K562 (cell line): Measurements from ENCODE around the gene ZNF584. TPM values are rescaled to one million over a fixed set of nuclear protein-coding genes. Genes with fewer than 3 reads are reported as not detected.

Source experiments
- CEBPG ChIP-seq, 3 experiments: fragments of 200-800 bp in 1 of 3; sonication (Bioruptor generic) in 1 of 3; sonication (generic) in 1 of 3; formaldehyde crosslinking in 1 of 3; IDR thresholded peaks in 2 of 3; conservative IDR thresholded peaks in 1 of 3; 2 replicates each; pipeline versions ENCODE4 v1.6.1 to v1.8.0; 2016 to 2022; ENCODE audit warnings: missing compliant biosample characterization in 2 of 3, missing genetic modification characterization in 2 of 3, mild to moderate bottlenecking in 1 of 3, missing genetic modification reagents in 1 of 3
- GABPB1 ChIP-seq: sonication (generic); formaldehyde crosslinking; IDR thresholded peaks from 2 replicates; pipeline ENCODE4 v1.8.0; 2022; ENCODE audit warnings: mild to moderate bottlenecking, missing genetic modification reagents
- HCFC1 ChIP-seq: IDR thresholded peaks from 2 replicates; pipeline ENCODE4 v1.6.1; 2012; ENCODE audit warnings: low read depth, low read length, improper control_type of control experiment
- HMGN3 ChIP-seq: IDR thresholded peaks from 2 replicates; pipeline ENCODE4 v1.6.1; 2011; ENCODE audit warnings: borderline replicate concordance, low read depth, mild to moderate bottlenecking, mixed read lengths, low read length; ENCODE audit not compliant: insufficient read length; ENCODE audit errors: extremely low read depth
- LCOR ChIP-seq: sonication (generic); formaldehyde crosslinking; IDR thresholded peaks from 2 replicates; pipeline ENCODE4 v1.8.0; 2022; ENCODE audit warnings: mild to moderate bottlenecking, missing genetic modification reagents
- MEF2A ChIP-seq: IDR thresholded peaks from 2 replicates; pipeline ENCODE4 v1.6.1; 2011; ENCODE audit warnings: low read depth, mild to moderate bottlenecking, low read length, moderate library complexity; ENCODE audit not compliant: control insufficient read depth
- MIER1 ChIP-seq: fragments of 450-650 bp; IDR thresholded peaks from 2 replicates; pipeline ENCODE4 v1.6.1; 2016; ENCODE audit warnings: antibody characterized with exemption, mild to moderate bottlenecking, low read depth
- OTX1 ChIP-seq: fragments of 450-650 bp; formaldehyde crosslinking; IDR thresholded peaks from 2 replicates; pipeline ENCODE4 v1.4.0; 2022; ENCODE audit warnings: mild to moderate bottlenecking
- POLR2B ChIP-seq: fragments of 450-650 bp; IDR thresholded peaks from 2 replicates; pipeline ENCODE4 v1.6.1; 2018; ENCODE audit warnings: low read depth; ENCODE audit not compliant: partially characterized antibody
- RFX1 ChIP-seq: fragments of 450-650 bp; IDR thresholded peaks from 2 replicates; pipeline ENCODE4 v1.6.1; 2016; ENCODE audit warnings: mild to moderate bottlenecking, moderate library complexity
- RFX5 ChIP-seq: IDR thresholded peaks from 2 replicates; pipeline ENCODE4 v1.6.1; 2011; ENCODE audit warnings: low read depth, mild to moderate bottlenecking, improper control_type of control experiment, low read length
- TEAD1 ChIP-seq, 2 experiments: fragments of 450-650 bp in 1 of 2; sonication (generic) in 1 of 2; formaldehyde crosslinking; IDR thresholded peaks; 2 replicates each; pipeline versions ENCODE4 v1.4.0 to v1.8.0; 2020 to 2022; ENCODE audit warnings: mild to moderate bottlenecking in 2 of 2, missing genetic modification reagents in 1 of 2
- ZNF3 ChIP-seq: fragments of 250-450 bp; sonication (Bioruptor Pico); IDR thresholded peaks from 2 replicates; pipeline ENCODE4 v1.5.0; 2021; ENCODE audit warnings: mild to moderate bottlenecking, moderate library complexity
- ZNF354B ChIP-seq: fragments of 250-450 bp; sonication (Bioruptor Pico); IDR thresholded peaks from 2 replicates; pipeline ENCODE4 v1.4.0; 2020
- ZNF384 ChIP-seq: IDR thresholded peaks from 2 replicates; pipeline ENCODE4 v1.6.1; 2012; ENCODE audit warnings: low read depth, low read length, improper control_type of control experiment
- polyA plus RNA-seq, 8 experiments: library from polyadenylated mRNA; depleted of rRNA in 4 of 8; stranded (reverse) in 5 of 8; unstranded in 3 of 8; fragments of >200 nt; fragmentation: Nextera tagmentation in 2 of 8; fragmentation: Illumina TruSeq in 1 of 8; extraction: Ambion mirVana in 2 of 8; extraction: Trizol in 1 of 8; gene quantifications; 2 replicates each; pipeline versions ENCODE4 v1.2.1 to v1.2.3, GENCODE V29; 2011 to 2014; ENCODE audit warnings: inconsistent platforms in 1 of 8, missing spikeins in 1 of 8
- total RNA-seq, 7 experiments: library from RNA; depleted of rRNA in 6 of 7; stranded (reverse); fragments of >200 nt in 6 of 7; fragmentation: Illumina TruSeq in 2 of 7; extraction: Trizol in 2 of 7; gene quantifications; 2 replicates each; pipeline versions ENCODE4 v1.2.1 to v1.2.3, GENCODE V29; 2011 to 2021; ENCODE audit warnings: low replicate concordance in 1 of 7
- TF ChIP-seq, protein P1 (sequence below): fragments of 450-650 bp; formaldehyde crosslinking; IDR thresholded peaks from 2 replicates; pipeline ENCODE4 v1.4.0; 2022; ENCODE audit warnings: mild to moderate bottlenecking, moderate library complexity
- TF ChIP-seq, protein P2 (sequence below): fragments of 250-450 bp; sonication (Bioruptor Pico); IDR thresholded peaks from 2 replicates; pipeline ENCODE4 v1.8.0; 2021; ENCODE audit warnings: borderline replicate concordance, mild to moderate bottlenecking, moderate library complexity; ENCODE audit not compliant: poor library complexity, severe bottlenecking
- TF ChIP-seq, protein P3 (sequence below): fragments of 250-450 bp; sonication (Bioruptor Pico); IDR thresholded peaks from 2 replicates; pipeline ENCODE4 v1.8.0; 2022; ENCODE audit warnings: moderate library complexity, mild to moderate bottlenecking, inconsistent platforms
- TF ChIP-seq, protein P4 (sequence below): fragments of 450-650 bp; IDR thresholded peaks from 2 replicates; pipeline ENCODE4 v1.7.0; 2016; ENCODE audit warnings: borderline replicate concordance
- TF ChIP-seq, protein P5 (sequence below): fragments of 450-650 bp; formaldehyde crosslinking; IDR thresholded peaks from 2 replicates; pipeline ENCODE4 v1.4.0; 2022; ENCODE audit warnings: missing genetic modification characterization

The ZNF584 gene
- total and polyA plus RNA-seq, 9 of the 15 experiments (the other 6 are each of a cell fraction or from before 2014, with no cell fraction given): 5.8 to 43.4 (median 24.6) TPM

DNA sequence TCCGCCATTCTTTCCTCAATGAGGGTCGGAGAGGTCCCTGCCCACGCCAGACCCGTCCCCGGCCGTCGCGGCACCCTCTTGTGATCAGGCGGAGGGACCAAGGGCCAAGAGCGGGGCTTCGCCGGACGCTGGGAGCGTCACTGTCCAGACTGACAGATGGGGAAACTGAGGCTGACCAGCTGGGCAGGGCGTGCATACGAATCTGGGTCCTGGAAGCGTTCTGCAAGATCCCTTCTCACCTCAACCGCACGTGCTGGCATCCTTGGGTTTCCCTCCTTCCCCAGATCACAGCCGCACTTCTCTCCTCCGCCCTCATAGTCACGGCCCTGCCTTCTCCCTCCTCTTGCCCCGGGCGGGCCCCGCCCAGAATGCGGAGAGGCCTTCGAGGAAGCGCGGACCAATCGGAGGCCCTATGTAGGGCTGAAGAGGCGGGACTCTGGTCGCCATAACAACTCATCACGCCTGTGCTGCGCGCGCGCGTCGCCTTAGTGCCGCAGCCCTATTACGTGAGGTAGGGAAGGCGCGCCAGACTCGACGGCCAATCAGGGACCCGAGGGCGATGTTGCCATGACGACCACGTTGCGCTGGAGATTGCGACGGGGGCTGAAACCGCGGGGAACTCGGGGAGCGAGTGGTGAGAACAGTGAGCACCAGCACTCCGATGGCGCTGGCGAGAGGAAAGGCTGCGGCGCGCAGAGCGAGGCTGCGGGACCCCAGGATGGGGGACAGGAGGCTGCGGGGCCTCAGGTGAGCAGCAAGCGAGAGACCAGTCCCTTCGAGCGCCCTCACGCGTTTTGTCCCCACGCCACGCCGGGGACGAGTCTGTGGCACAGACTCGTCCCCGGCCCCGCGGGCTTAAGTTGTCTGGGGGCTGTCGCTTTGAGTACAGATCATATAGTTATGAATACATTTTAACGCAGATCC is 7.3 kb upstream of the ZNF584 start (continued):
- TF ChIP-seq, protein P1, sequence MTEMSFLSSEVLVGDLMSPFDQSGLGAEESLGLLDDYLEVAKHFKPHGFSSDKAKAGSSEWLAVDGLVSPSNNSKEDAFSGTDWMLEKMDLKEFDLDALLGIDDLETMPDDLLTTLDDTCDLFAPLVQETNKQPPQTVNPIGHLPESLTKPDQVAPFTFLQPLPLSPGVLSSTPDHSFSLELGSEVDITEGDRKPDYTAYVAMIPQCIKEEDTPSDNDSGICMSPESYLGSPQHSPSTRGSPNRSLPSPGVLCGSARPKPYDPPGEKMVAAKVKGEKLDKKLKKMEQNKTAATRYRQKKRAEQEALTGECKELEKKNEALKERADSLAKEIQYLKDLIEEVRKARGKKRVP: 0 out of 2 replicates have a peak, but pooled peaks have one; percentile 12
- peak; percentile 96 for TF ChIP-seq RFX5
- TF ChIP-seq, protein P2, sequence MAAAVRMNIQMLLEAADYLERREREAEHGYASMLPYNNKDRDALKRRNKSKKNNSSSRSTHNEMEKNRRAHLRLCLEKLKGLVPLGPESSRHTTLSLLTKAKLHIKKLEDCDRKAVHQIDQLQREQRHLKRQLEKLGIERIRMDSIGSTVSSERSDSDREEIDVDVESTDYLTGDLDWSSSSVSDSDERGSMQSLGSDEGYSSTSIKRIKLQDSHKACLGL (CRISPR knock-in tag): no peak
- TF ChIP-seq OTX1 (CRISPR knock-in tag): 0 out of 2 replicates have a peak, but pooled peaks have one; percentile 44
- TF ChIP-seq, protein P3, sequence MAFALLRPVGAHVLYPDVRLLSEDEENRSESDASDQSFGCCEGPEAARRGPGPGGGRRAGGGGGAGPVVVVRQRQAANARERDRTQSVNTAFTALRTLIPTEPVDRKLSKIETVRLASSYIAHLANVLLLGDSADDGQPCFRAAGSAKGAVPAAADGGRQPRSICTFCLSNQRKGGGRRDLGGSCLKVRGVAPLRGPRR: 0 out of 2 replicates have a peak, but pooled peaks have one; percentile 27
- TF ChIP-seq, protein P4, sequence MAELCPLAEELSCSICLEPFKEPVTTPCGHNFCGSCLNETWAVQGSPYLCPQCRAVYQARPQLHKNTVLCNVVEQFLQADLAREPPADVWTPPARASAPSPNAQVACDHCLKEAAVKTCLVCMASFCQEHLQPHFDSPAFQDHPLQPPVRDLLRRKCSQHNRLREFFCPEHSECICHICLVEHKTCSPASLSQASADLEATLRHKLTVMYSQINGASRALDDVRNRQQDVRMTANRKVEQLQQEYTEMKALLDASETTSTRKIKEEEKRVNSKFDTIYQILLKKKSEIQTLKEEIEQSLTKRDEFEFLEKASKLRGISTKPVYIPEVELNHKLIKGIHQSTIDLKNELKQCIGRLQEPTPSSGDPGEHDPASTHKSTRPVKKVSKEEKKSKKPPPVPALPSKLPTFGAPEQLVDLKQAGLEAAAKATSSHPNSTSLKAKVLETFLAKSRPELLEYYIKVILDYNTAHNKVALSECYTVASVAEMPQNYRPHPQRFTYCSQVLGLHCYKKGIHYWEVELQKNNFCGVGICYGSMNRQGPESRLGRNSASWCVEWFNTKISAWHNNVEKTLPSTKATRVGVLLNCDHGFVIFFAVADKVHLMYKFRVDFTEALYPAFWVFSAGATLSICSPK: no peak
- no peak; the same call in 1 of the 2 replicates for TF ChIP-seq GABPB1 (CRISPR knock-in tag)
- TF ChIP-seq POLR2B: peak; percentile 87
- TF ChIP-seq, protein P5, sequence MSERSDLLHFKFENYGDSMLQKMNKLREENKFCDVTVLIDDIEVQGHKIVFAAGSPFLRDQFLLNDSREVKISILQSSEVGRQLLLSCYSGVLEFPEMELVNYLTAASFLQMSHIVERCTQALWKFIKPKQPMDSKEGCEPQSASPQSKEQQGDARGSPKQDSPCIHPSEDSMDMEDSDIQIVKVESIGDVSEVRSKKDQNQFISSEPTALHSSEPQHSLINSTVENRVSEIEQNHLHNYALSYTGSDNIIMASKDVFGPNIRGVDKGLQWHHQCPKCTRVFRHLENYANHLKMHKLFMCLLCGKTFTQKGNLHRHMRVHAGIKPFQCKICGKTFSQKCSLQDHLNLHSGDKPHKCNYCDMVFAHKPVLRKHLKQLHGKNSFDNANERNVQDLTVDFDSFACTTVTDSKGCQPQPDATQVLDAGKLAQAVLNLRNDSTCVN (CRISPR knock-in tag): 0 out of 2 replicates have a peak, but pooled peaks have one; percentile 33
- TF ChIP-seq HMGN3: peak; percentile 54
- TF ChIP-seq MEF2A: no peak
- TF ChIP-seq HCFC1: peak; percentile 75
- no peak for TF ChIP-seq ZNF3 (CRISPR knock-in tag)
- peak; percentile 100 for TF ChIP-seq RFX1
- TF ChIP-seq CEBPG (CRISPR knock-in tag; IDR thresholded peaks at IDR 0.05): peak; percentile 77
- no peak for TF ChIP-seq CEBPG (tag; conservative IDR thresholded peaks at IDR 0.05 in 1 of 2, IDR thresholded peaks at IDR 0.05 in 1 of 2)
- no peak for TF ChIP-seq MIER1
- 0 out of 2 replicates have a peak, but pooled peaks have one; percentile 64 for TF ChIP-seq LCOR
- peak; percentile 7; the same call in 1 of the 2 replicates for TF ChIP-seq ZNF384
- TF ChIP-seq TEAD1 (CRISPR knock-in tag; IDR thresholded peaks at IDR 0.05): peak in 1 of 2 experiments; percentile 76; a peak in 2 of 4 replicates
- no peak for TF ChIP-seq ZNF354B (CRISPR knock-in tag)
